ENCODE measurements around the gene LTB. TPM values are rescaled to one million over a fixed set of nuclear protein-coding genes. Genes with fewer than 3 reads are reported as not detected.
A peak's percentile ranks its signal among the peaks of the same experiment; 100 is the strongest.

LTB gene
- total and polyA plus RNA-seq, 9 of the 15 experiments (the other 6 are each of a cell fraction or from before 2014, with no cell fraction given) = 0.07 to 0.51 TPM; not detected in 7

DNA sequence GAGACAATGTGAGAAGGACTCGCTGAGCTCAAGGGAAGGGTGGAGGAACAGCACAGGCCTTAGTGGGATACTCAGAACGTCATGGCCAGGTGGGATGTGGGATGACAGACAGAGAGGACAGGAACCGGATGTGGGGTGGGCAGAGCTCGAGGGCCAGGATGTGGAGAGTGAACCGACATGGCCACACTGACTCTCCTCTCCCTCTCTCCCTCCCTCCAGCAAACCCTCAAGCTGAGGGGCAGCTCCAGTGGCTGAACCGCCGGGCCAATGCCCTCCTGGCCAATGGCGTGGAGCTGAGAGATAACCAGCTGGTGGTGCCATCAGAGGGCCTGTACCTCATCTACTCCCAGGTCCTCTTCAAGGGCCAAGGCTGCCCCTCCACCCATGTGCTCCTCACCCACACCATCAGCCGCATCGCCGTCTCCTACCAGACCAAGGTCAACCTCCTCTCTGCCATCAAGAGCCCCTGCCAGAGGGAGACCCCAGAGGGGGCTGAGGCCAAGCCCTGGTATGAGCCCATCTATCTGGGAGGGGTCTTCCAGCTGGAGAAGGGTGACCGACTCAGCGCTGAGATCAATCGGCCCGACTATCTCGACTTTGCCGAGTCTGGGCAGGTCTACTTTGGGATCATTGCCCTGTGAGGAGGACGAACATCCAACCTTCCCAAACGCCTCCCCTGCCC is 5.2 kb downstream of the LTB start:
- Histone ChIP-seq H4K20me1 (replicated peaks; ENCODE audit: control insufficient read depth, insufficient read depth, low read length) (no peaks in the 10 kb centered on the region), H3K4me1 (replicated peaks in 1 of 2; ENCODE audit: control insufficient read depth in 2 of 2, insufficient read depth in 2 of 2, low read length in 2 of 2) (peaks cover 0 to 34% of the 10 kb centered on the region in 2 experiments; a peak in 3 of 5 replicates), H3K27ac (ENCODE audit: extremely low read depth, low read depth, low read length) (no peak overlapping the region), H3K4me3 (no peak overlapping the region), H3K9me1 (ENCODE audit: control insufficient read depth, insufficient read depth, low read length) (no peaks in the 10 kb centered on the region), H2AFZ (ENCODE audit: low read depth, low read length) (peak overlapping the region; percentile 28; the same call in 1 of the 2 replicates), H3K79me2 (ENCODE audit: control insufficient read depth, insufficient read depth, low read length) (no peaks in the 10 kb centered on the region), H3K9ac (ENCODE audit: insufficient read depth in 1 of 2, low read depth in 2 of 2, low read length in 2 of 2) (0 out of 4 replicates have a peak overlapping the region, but pooled peaks of 1 of the 2 experiments have one; percentile 6), H3K4me2 (ENCODE audit: insufficient read depth, low read length) (no peak overlapping the region), H3K9me3 (replicated peaks; ENCODE audit: control insufficient read depth, insufficient read depth, low read depth, low read length) (no peaks in the 10 kb centered on the region), H3K36me3 (ENCODE audit: control insufficient read depth, insufficient read depth, low read length) (no peaks in the 10 kb centered on the region), H3K27me3 (ENCODE audit: control insufficient read depth in 2 of 2, insufficient read depth in 2 of 2, low read length in 2 of 2) (no peaks in the 10 kb centered on the region)
- CTCF ChIA-PET (ENCODE audit: low intra/inter-chr PET ratio) = no interaction called here
- no TSS peak for BruUV-seq (replicated peaks)
- POLR2A ChIA-PET = interaction anchor here (0.6 to 1.2 kb wide), 5 partner anchors 9 to 30 kb away, joined by 3 to 6 read pairs (median 4); partner anchors contain the start of gene NFKBIL1
- FAIRE-seq (no peak), DNase-seq (ENCODE audit: extremely low read depth in 1 of 4, low spot score in 3 of 4) (no peak), ATAC-seq (no peak)
- 52% methylated on average over 18 of the region's 19 CpGs for WGBS (ENCODE audit: insufficient coverage, low coverage, missing lambda C conversion rate)
- in situ Hi-C loops (cut with MboI) = no loop called here
- intact Hi-C loops (cut with micrococcal nuclease) = no loop called here
- TF ChIP-seq PRPF4 (IDR thresholded peaks at IDR 0.05; ENCODE audit: insufficient read depth, low read depth, low read length, poor library complexity, severe bottlenecking) (no peak), GABPA (tag; conservative IDR thresholded peaks at IDR 0.05; ENCODE audit: low read depth) (peak; percentile 64), DACH1 (IDR thresholded peaks at IDR 0.05; ENCODE audit: partially characterized antibody) (no peak), DDX20 (tag; IDR thresholded peaks at IDR 0.05; ENCODE audit: low read depth) (no peak)
- TF ChIP-seq, protein P1, sequence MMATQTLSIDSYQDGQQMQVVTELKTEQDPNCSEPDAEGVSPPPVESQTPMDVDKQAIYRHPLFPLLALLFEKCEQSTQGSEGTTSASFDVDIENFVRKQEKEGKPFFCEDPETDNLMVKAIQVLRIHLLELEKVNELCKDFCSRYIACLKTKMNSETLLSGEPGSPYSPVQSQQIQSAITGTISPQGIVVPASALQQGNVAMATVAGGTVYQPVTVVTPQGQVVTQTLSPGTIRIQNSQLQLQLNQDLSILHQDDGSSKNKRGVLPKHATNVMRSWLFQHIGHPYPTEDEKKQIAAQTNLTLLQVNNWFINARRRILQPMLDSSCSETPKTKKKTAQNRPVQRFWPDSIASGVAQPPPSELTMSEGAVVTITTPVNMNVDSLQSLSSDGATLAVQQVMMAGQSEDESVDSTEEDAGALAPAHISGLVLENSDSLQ (IDR thresholded peaks at IDR 0.05) = peak; percentile 28; the same call in 1 of the 2 replicates
- TF ChIP-seq, protein P2, sequence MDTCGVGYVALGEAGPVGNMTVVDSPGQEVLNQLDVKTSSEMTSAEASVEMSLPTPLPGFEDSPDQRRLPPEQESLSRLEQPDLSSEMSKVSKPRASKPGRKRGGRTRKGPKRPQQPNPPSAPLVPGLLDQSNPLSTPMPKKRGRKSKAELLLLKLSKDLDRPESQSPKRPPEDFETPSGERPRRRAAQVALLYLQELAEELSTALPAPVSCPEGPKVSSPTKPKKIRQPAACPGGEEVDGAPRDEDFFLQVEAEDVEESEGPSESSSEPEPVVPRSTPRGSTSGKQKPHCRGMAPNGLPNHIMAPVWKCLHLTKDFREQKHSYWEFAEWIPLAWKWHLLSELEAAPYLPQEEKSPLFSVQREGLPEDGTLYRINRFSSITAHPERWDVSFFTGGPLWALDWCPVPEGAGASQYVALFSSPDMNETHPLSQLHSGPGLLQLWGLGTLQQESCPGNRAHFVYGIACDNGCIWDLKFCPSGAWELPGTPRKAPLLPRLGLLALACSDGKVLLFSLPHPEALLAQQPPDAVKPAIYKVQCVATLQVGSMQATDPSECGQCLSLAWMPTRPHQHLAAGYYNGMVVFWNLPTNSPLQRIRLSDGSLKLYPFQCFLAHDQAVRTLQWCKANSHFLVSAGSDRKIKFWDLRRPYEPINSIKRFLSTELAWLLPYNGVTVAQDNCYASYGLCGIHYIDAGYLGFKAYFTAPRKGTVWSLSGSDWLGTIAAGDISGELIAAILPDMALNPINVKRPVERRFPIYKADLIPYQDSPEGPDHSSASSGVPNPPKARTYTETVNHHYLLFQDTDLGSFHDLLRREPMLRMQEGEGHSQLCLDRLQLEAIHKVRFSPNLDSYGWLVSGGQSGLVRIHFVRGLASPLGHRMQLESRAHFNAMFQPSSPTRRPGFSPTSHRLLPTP (IDR thresholded peaks at IDR 0.05; ENCODE audit: borderline replicate concordance, extremely low read depth, insufficient read length) = no peak
- TF ChIP-seq, protein P3, sequence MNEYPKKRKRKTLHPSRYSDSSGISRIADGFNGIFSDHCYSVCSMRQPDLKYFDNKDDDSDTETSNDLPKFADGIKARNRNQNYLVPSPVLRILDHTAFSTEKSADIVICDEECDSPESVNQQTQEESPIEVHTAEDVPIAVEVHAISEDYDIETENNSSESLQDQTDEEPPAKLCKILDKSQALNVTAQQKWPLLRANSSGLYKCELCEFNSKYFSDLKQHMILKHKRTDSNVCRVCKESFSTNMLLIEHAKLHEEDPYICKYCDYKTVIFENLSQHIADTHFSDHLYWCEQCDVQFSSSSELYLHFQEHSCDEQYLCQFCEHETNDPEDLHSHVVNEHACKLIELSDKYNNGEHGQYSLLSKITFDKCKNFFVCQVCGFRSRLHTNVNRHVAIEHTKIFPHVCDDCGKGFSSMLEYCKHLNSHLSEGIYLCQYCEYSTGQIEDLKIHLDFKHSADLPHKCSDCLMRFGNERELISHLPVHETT (CRISPR knock-in tag; conservative IDR thresholded peaks at IDR 0.05 in 1 of 2, IDR thresholded peaks at IDR 0.05 in 1 of 2) = no peak
- TF ChIP-seq, protein P4, sequence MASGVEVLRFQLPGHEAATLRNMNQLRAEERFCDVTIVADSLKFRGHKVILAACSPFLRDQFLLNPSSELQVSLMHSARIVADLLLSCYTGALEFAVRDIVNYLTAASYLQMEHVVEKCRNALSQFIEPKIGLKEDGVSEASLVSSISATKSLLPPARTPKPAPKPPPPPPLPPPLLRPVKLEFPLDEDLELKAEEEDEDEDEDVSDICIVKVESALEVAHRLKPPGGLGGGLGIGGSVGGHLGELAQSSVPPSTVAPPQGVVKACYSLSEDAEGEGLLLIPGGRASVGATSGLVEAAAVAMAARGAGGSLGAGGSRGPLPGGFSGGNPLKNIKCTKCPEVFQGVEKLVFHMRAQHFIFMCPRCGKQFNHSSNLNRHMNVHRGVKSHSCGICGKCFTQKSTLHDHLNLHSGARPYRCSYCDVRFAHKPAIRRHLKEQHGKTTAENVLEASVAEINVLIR (CRISPR knock-in tag; IDR thresholded peaks at IDR 0.05) = no peak

Measured in K562 (cell line).